Uterus (tissue), 4 donors: Measurements from ENCODE around the gene PRKD1. TPM values are rescaled to one million over a fixed set of nuclear protein-coding genes. Genes with fewer than 3 reads are reported as not detected.

Experiments used
- DNase-seq, 2 donors: peaks; one replicate each; pipeline ENCODE4 v3.0.0-alpha.2; 2019 to 2020
- H3K27ac ChIP-seq, 2 donors: fragments of 200-600 bp; sonication (generic); 1 replicate in 1 of 2; 2 replicates in 1 of 2; pipeline ENCODE4 v1.5.1; 2016 to 2018
- H3K27me3 ChIP-seq, 2 donors: fragments of 200-600 bp; sonication (generic); one replicate each; pipeline ENCODE4 v1.5.1; 2018 to 2019; ENCODE audit warnings: control low read depth in 1 of 2
- H3K36me3 ChIP-seq, 2 donors: fragments of 200-600 bp; sonication (generic); one replicate each; pipeline ENCODE4 v1.5.1; 2019; ENCODE audit warnings: control low read depth in 1 of 2
- H3K4me1 ChIP-seq, 2 donors: fragments of 200-600 bp; sonication (generic); one replicate each; pipeline ENCODE4 v1.5.1; 2018 to 2019; ENCODE audit warnings: control low read depth in 1 of 2
- H3K4me3 ChIP-seq, 2 donors: fragments of 200-600 bp; sonication (generic); 1 replicate in 1 of 2; 2 replicates in 1 of 2; pipeline ENCODE4 v1.5.1; 2018 to 2019; ENCODE audit warnings: mild to moderate bottlenecking in 1 of 2
- H3K9me3 ChIP-seq, 2 donors: fragments of 200-600 bp; sonication (generic); one replicate each; pipeline ENCODE4 v1.5.1; 2019; ENCODE audit warnings: control low read depth in 1 of 2
- CTCF ChIP-seq, 4 experiments: fragments of 200-600 bp in 2 of 4; fragments of 450-650 bp in 2 of 4; sonication (generic) in 2 of 4; IDR thresholded peaks; one replicate each; pipeline ENCODE4 v1.5.1; 2016 to 2019; ENCODE audit warnings: antibody characterized with exemption in 4 of 4, mild to moderate bottlenecking in 2 of 4, moderate library complexity in 1 of 4
- POLR2A ChIP-seq, 2 donors: fragments of 450-650 bp; IDR thresholded peaks; one replicate each; pipeline ENCODE4 v1.6.1; 2016; ENCODE audit warnings: antibody characterized with exemption in 2 of 2, mild to moderate bottlenecking in 1 of 2, moderate library complexity in 1 of 2
- intact Hi-C: fragments of 100-400 bp; cut with DNase I; formaldehyde crosslinking; loops from one replicate; pipeline ENCODE4 v1.15.1; 2023; ENCODE audit warnings: low total_unique reads
- total RNA-seq, 4 donors: library from RNA; depleted of rRNA in 3 of 4; stranded (reverse); fragments of >200 nt in 3 of 4; gene quantifications; one replicate each; pipeline versions ENCODE4 v1.1.0 to v1.2.4, GENCODE V29; 2014 to 2023
- donor health status: DM: yes; HTN: yes; CAD: no.

Gene PRKD1
- total RNA-seq, 4 donors from 2014 or later: 6.4 to 47.9 (median 31.5) TPM

GRCh38 chr14:29895591-29896083 lies 32.0 kb downstream of the PRKD1 start:
- Histone ChIP-seq H3K36me3 (no peaks in the 10 kb centered on the region), H3K4me1 (no peaks in the 10 kb centered on the region), H3K27me3 (no peaks in the 10 kb centered on the region), H3K9me3 (no peaks in the 10 kb centered on the region), H3K27ac (no peak overlapping the region), H3K4me3 (no peak overlapping the region)
- TF ChIP-seq CTCF (IDR thresholded peaks at IDR 0.05): no peak
- TF ChIP-seq POLR2A (IDR thresholded peaks at IDR 0.05): no peak
- intact Hi-C loops: no loop called here
- DNase-seq: no peak

GRCh38 chr14:29893989-29894388 lies 33.7 kb downstream of the PRKD1 start:
- DNase-seq: no peak
- no peaks in the 10 kb centered on the region for H3K4me1 ChIP-seq
- no peak overlapping the region for H3K4me3 ChIP-seq
- H3K27me3 ChIP-seq: no peaks in the 10 kb centered on the region
- no peaks in the 10 kb centered on the region for H3K36me3 ChIP-seq
- TF ChIP-seq POLR2A (IDR thresholded peaks at IDR 0.05): no peak
- TF ChIP-seq CTCF (IDR thresholded peaks at IDR 0.05): no peak
- no peak overlapping the region for H3K27ac ChIP-seq
- H3K9me3 ChIP-seq: no peaks in the 10 kb centered on the region
- intact Hi-C loops: no loop called here

- Histone ChIP-seq H3K9me3 (no peaks in the 10 kb centered on the region), H3K4me1 (no peaks in the 10 kb centered on the region), H3K4me3 (no peak overlapping the region), H3K27me3 (no peaks in the 10 kb centered on the region), H3K36me3 (no peaks in the 10 kb centered on the region), H3K27ac (no peak overlapping the region)
- intact Hi-C loops: no loop called here
- no peak for TF ChIP-seq CTCF (IDR thresholded peaks at IDR 0.05)
- no peak for TF ChIP-seq POLR2A (IDR thresholded peaks at IDR 0.05)
- DNase-seq: no peak
Observed at GRCh38 chr14:29892327-29892726, 35.3 kb downstream of the PRKD1 start.

- Histone ChIP-seq H3K27me3 (no peaks in the 10 kb centered on the region), H3K27ac (no peak overlapping the region), H3K9me3 (no peaks in the 10 kb centered on the region), H3K4me1 (no peaks in the 10 kb centered on the region), H3K36me3 (no peaks in the 10 kb centered on the region), H3K4me3 (no peak overlapping the region)
- no peak for TF ChIP-seq CTCF (IDR thresholded peaks at IDR 0.05)
- no peak for TF ChIP-seq POLR2A (IDR thresholded peaks at IDR 0.05)
- no peak for DNase-seq
- intact Hi-C loops: no loop called here
Observed at GRCh38 chr14:29885988-29886387, 41.7 kb downstream of the PRKD1 start.

- intact Hi-C loops: no loop called here
- no peaks in the 10 kb centered on the region for H3K4me1 ChIP-seq
- H3K9me3 ChIP-seq: no peaks in the 10 kb centered on the region
- DNase-seq: no peak
- no peak overlapping the region for H3K27ac ChIP-seq
- no peaks in the 10 kb centered on the region for H3K36me3 ChIP-seq
- H3K27me3 ChIP-seq: no peaks in the 10 kb centered on the region
- TF ChIP-seq POLR2A (IDR thresholded peaks at IDR 0.05): no peak
- no peak for TF ChIP-seq CTCF (IDR thresholded peaks at IDR 0.05)
- H3K4me3 ChIP-seq: no peak overlapping the region
Observed at GRCh38 chr14:29868000-29868399, 59.6 kb downstream of the PRKD1 start.
